ENCODE results near the gene SLC26A5. TPM values are rescaled to one million over a fixed set of nuclear protein-coding genes. Genes with fewer than 3 reads are reported as not detected.
A peak's percentile ranks its signal among the peaks of the same experiment; 100 is the strongest.

The SLC26A5 gene
- total RNA-seq, 1 donor from 2014 or later, result not detected

DNA sequence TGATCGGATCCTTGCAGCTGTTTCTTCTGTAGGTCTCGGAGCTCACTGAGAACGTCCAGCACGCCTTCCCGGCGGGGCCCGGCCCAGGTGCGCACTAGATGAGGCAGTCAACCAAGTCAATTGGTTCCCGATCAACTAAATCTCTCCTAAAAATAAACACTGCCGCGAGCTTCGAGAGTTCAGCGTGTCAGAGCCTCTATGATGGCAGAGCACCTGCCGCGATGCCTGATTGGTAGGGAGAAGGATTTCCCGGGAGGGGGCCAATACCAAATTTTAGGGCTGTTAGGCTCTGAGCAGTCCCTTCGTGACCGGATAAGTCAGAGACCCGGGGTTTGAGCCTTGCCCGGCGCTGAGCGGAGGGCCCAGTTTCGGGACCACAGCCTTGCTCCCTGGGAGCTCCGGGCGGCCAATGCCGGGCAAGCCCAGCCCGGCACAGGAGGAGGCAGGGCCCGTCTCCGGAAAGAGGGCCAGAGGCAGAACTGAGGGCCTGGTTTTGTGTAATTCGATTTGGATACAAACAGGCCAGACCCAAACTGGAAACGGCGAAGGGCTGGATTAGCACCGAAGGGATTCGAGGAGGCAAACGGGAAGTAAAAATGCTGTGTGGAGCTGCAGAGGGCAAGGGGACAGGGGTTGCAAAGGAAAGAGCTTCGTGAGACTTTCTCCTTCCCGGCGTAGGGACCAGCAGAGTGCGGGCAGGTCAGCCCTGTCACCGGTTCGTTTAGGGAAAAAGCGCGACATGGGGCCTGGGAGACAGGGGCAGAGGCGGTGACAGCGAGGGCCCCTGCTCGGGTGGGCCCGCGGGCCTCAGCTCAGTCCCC lies 569 bp downstream of the SLC26A5 start:
- Histone ChIP-seq H3K27ac (no peak overlapping the region), H3K36me3 (no peaks in the 10 kb centered on the region), H3K4me3 (peak overlapping the region; percentile 29 to 30), H3K4me1 (peaks cover 6% of the 10 kb centered on the region), H3K9me3 (no peaks in the 10 kb centered on the region), H3K27me3 (no peaks in the 10 kb centered on the region)
- intact Hi-C loops (cut with DNase I), result no loop called here
- TF ChIP-seq POLR2A (IDR thresholded peaks at IDR 0.05) (no peak), POLR2AphosphoS5 (IDR thresholded peaks at IDR 0.05; ENCODE audit: insufficient read depth in 1 of 2, low read depth in 1 of 2) (no peak)
- TF ChIP-seq, protein P1, sequence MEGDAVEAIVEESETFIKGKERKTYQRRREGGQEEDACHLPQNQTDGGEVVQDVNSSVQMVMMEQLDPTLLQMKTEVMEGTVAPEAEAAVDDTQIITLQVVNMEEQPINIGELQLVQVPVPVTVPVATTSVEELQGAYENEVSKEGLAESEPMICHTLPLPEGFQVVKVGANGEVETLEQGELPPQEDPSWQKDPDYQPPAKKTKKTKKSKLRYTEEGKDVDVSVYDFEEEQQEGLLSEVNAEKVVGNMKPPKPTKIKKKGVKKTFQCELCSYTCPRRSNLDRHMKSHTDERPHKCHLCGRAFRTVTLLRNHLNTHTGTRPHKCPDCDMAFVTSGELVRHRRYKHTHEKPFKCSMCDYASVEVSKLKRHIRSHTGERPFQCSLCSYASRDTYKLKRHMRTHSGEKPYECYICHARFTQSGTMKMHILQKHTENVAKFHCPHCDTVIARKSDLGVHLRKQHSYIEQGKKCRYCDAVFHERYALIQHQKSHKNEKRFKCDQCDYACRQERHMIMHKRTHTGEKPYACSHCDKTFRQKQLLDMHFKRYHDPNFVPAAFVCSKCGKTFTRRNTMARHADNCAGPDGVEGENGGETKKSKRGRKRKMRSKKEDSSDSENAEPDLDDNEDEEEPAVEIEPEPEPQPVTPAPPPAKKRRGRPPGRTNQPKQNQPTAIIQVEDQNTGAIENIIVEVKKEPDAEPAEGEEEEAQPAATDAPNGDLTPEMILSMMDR (IDR thresholded peaks at IDR 0.05), result no peak
- no peak for DNase-seq (ENCODE audit: extremely low spot score in 2 of 2)

DNA sequence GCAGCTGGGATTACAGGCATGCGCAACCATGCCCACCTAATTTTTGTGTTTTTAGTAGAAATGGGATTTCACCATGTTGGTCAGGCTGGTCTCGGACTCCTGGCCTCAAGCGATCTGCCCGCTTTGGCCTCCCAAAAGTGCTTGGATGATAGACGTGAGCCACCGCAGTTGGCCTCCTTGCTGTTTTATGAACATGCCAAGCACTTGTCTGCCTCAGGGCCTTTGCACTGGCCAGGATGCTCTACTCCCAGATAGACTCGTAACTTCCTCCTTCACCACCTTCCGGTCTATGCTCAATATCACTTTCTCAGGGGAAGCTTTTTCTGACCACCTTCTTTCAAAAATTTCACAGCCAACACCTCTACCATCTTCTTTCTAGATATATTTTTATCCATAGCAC lies 6.3 kb downstream of the SLC26A5 start:
- intact Hi-C loops (cut with DNase I), result no loop called here
- Histone ChIP-seq H3K27me3 (no peaks in the 10 kb centered on the region), H3K4me3 (no peak overlapping the region), H3K36me3 (no peaks in the 10 kb centered on the region), H3K4me1 (no peaks in the 10 kb centered on the region), H3K9me3 (no peaks in the 10 kb centered on the region), H3K27ac (no peak overlapping the region)
- no peak for DNase-seq (ENCODE audit: extremely low spot score in 2 of 2)
- TF ChIP-seq, protein P1 (IDR thresholded peaks at IDR 0.05), result no peak
- no peak for TF ChIP-seq POLR2A (IDR thresholded peaks at IDR 0.05)
- no peak for TF ChIP-seq POLR2AphosphoS5 (IDR thresholded peaks at IDR 0.05; ENCODE audit: insufficient read depth in 1 of 2, low read depth in 1 of 2)

DNA sequence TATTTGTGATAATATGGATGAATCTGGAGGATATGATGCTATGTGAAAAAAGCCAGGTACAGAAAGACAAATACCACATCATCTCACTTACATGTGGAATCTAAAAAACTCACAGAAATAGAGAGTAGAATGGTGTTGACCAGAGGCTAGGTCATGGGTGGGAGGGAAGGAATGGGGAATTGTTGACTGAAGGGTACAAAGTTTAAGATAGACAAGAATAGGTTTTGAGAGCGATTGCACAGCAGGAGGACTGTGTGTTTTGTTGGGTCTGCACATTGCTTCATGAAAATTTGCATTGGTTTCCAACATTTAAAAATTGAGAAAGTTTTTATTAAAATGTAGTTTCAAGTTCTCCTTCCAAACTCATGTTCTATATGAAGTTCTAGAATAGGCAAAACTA lies 8.4 kb downstream of the SLC26A5 start:
- Histone ChIP-seq H3K27ac (no peak overlapping the region), H3K27me3 (no peaks in the 10 kb centered on the region), H3K4me1 (no peaks in the 10 kb centered on the region), H3K9me3 (no peaks in the 10 kb centered on the region), H3K36me3 (no peaks in the 10 kb centered on the region), H3K4me3 (no peak overlapping the region)
- no peak for TF ChIP-seq POLR2A (IDR thresholded peaks at IDR 0.05)
- TF ChIP-seq POLR2AphosphoS5 (IDR thresholded peaks at IDR 0.05; ENCODE audit: insufficient read depth in 1 of 2, low read depth in 1 of 2), result no peak
- TF ChIP-seq, protein P1 (IDR thresholded peaks at IDR 0.05), result no peak
- no peak for DNase-seq (ENCODE audit: extremely low spot score in 2 of 2)
- intact Hi-C loops (cut with DNase I), result no loop called here

DNA sequence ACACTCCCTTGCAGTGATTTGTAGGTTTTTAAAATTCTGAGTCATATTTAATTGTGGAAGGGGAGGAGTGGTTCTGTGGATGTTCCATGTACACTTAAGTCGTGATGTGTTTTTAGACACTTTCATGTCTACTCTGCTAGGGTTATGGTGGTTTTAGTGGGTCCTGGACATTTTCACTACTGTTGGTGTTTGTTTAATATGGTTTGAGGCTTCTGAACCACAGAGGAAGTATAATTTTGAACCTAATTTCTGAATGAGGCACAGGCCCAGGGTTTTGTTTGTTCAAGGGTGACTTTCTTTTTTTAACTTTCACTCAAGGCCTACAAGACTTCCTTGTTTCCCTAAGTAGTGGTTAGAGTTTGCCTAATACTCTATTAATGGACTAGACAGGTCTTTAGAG lies 13.3 kb downstream of the SLC26A5 start:
- H3K27ac ChIP-seq, result no peak overlapping the region
- intact Hi-C loops (cut with DNase I), result no loop called here
- TF ChIP-seq POLR2AphosphoS5 (IDR thresholded peaks at IDR 0.05; ENCODE audit: insufficient read depth in 1 of 2, low read depth in 1 of 2), result no peak
- TF ChIP-seq, protein P1 (IDR thresholded peaks at IDR 0.05), result no peak
- TF ChIP-seq POLR2A (IDR thresholded peaks at IDR 0.05), result no peak

DNA sequence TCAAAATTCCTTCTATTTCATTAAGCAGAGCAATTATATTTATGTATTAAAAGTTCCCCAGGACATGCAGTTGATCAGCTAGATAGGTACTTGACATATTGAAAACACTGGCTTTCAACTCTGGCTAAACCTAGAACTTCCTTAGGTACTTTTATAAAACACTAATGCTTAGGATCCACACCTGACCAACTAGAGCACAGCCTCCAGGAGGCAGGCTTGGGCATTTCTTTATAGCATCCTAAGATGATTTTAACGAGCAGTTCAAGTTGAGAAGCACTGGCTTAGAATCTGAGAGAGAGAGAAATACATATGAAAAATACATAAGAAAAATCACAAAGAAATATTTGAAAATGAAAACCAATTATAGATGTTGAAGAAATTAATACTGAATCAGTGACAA lies 20.8 kb downstream of the SLC26A5 start:
- H3K27me3 ChIP-seq, result no peaks in the 10 kb centered on the region
- H3K4me1 ChIP-seq, result no peaks in the 10 kb centered on the region
- no peaks in the 10 kb centered on the region for H3K36me3 ChIP-seq
- DNase-seq (ENCODE audit: extremely low spot score in 2 of 2), result no peak
- intact Hi-C loops (cut with DNase I), result no loop called here
- no peak overlapping the region for H3K27ac ChIP-seq
- TF ChIP-seq POLR2AphosphoS5 (IDR thresholded peaks at IDR 0.05; ENCODE audit: insufficient read depth in 1 of 2, low read depth in 1 of 2), result no peak
- no peak for TF ChIP-seq POLR2A (IDR thresholded peaks at IDR 0.05)
- TF ChIP-seq, protein P1 (IDR thresholded peaks at IDR 0.05), result no peak
- H3K4me3 ChIP-seq, result no peak overlapping the region
- no peaks in the 10 kb centered on the region for H3K9me3 ChIP-seq

More for the DNA sequence above, 13.3 kb downstream of the SLC26A5 start:
- H3K27me3 ChIP-seq, result no peaks in the 10 kb centered on the region
- H3K4me1 ChIP-seq, result no peaks in the 10 kb centered on the region
- DNase-seq (ENCODE audit: extremely low spot score in 2 of 2), result no peak
- H3K9me3 ChIP-seq, result no peaks in the 10 kb centered on the region
- H3K36me3 ChIP-seq, result no peaks in the 10 kb centered on the region
- no peak overlapping the region for H3K4me3 ChIP-seq

Data from vagina (tissue), 2 donors.